B cell (primary cell): ENCODE data around the gene SCNM1. TPM values are rescaled to one million over a fixed set of nuclear protein-coding genes. Genes with fewer than 3 reads are reported as not detected.

Experiments used
- ATAC-seq: fragments of 200-7000 bp; cut with Tn5 transposase; one replicate; pipeline ENCODE4 v1.10.0; 2021; ENCODE audit warnings: low read depth, mild to moderate bottlenecking, moderate number of reproducible peaks, moderate library complexity
- CTCF ChIA-PET: fragments of 350-600 bp; sonication (Branson Sonifier 250); formaldehyde crosslinking; loops from one replicate; lab custom pipeline; 2021; ENCODE audit warnings: antibody characterized with exemption, inconsistent platforms; lab: Charles Lee
- POLR2A ChIA-PET: fragments of 350-600 bp; sonication (Branson Sonifier 250); formaldehyde crosslinking; loops from one replicate; lab custom pipeline; 2021; ENCODE audit warnings: antibody characterized with exemption; lab: Charles Lee
- DNase-seq: peaks from one replicate; pipeline ENCODE4 v3.0.0; 2013
- H2AFZ ChIP-seq: 2 replicates; pipeline ENCODE4 v1.6.1; 2012; ENCODE audit warnings: mild to moderate bottlenecking, low read depth, low read length; ENCODE audit not compliant: insufficient read depth, poor library complexity, severe bottlenecking
- H3K27ac ChIP-seq, 2 donors: 1 replicate in 1 of 2; 2 replicates in 1 of 2; pipeline ENCODE4 v1.5.1; 2012 to 2013; ENCODE audit warnings: low read length in 2 of 2, mild to moderate bottlenecking in 2 of 2, moderate library complexity in 1 of 2
- H3K27me3 ChIP-seq, 4 experiments: fragments of 200-600 bp in 1 of 4; sonication (generic) in 1 of 4; replicated peaks in 1 of 4; 1 replicate in 2 of 4; 2 replicates in 2 of 4; pipeline versions ENCODE4 v1.6.1 to v1.7.0; 2013 to 2016; ENCODE audit warnings: low read length in 3 of 4, mild to moderate bottlenecking in 2 of 4, mixed read lengths in 1 of 4, moderate library complexity in 1 of 4; ENCODE audit not compliant: insufficient read depth in 4 of 4, control insufficient read depth in 3 of 4; ENCODE audit errors: control extremely low read depth in 1 of 4
- H3K36me3 ChIP-seq, 2 experiments: replicated peaks in 1 of 2; 1 replicate in 1 of 2; 2 replicates in 1 of 2; pipeline versions ENCODE4 v1.6.1 to v1.7.1; 2013; ENCODE audit warnings: low read length in 1 of 2; ENCODE audit not compliant: insufficient read depth in 2 of 2, control insufficient read depth in 1 of 2; ENCODE audit errors: control extremely low read depth in 1 of 2, extremely low read depth in 1 of 2
- H3K4me1 ChIP-seq, 2 donors: fragments of 200-600 bp in 1 of 2; sonication (generic) in 1 of 2; 1 replicate in 1 of 2; 2 replicates in 1 of 2; pipeline versions ENCODE4 v1.5.1 to v1.6.1; 2013 to 2017; ENCODE audit warnings: low read length in 2 of 2; ENCODE audit not compliant: control insufficient read depth in 2 of 2, insufficient read depth in 2 of 2
- H3K4me2 ChIP-seq: replicated peaks from 2 replicates; pipeline ENCODE3; 2012; ENCODE audit warnings: mild to moderate bottlenecking, low read depth, low read length; ENCODE audit not compliant: poor library complexity, severe bottlenecking
- H3K4me3 ChIP-seq, 5 experiments: fragments of 200-600 bp in 1 of 5; sonication (generic) in 1 of 5; 1 replicate in 3 of 5; 2 replicates in 2 of 5; pipeline versions ENCODE4 v1.5.1 to v1.7.0; 2011 to 2016; ENCODE audit warnings: low read length in 4 of 5, mild to moderate bottlenecking in 4 of 5, low read depth in 2 of 5, control low read depth in 1 of 5, moderate library complexity in 1 of 5; ENCODE audit not compliant: insufficient read depth in 1 of 5; ENCODE audit errors: control extremely low read depth in 1 of 5, extremely low read depth in 1 of 5
- H3K79me2 ChIP-seq: fragments of 200-600 bp; sonication (generic); one replicate; pipeline ENCODE4 v1.6.0; 2016; ENCODE audit warnings: low read length; ENCODE audit not compliant: control insufficient read depth, insufficient read depth
- H3K9ac ChIP-seq: fragments of 200-600 bp; sonication (generic); 2 replicates; pipeline ENCODE4 v1.6.1; 2017; ENCODE audit warnings: mild to moderate bottlenecking, low read length, moderate library complexity
- H3K9me3 ChIP-seq, 3 donors: one replicate each; pipeline versions ENCODE4 v1.6.1 to v1.7.1; 2013; ENCODE audit warnings: low read length in 2 of 3; ENCODE audit not compliant: control insufficient read depth in 2 of 3, insufficient read depth in 1 of 3; ENCODE audit errors: control extremely low read depth in 1 of 3
- H4K20me1 ChIP-seq: 2 replicates; pipeline ENCODE4 v1.6.0; 2012; ENCODE audit warnings: mild to moderate bottlenecking, low read length; ENCODE audit not compliant: insufficient read depth, control insufficient read depth, poor library complexity, severe bottlenecking
- H3K27ac Mint-ChIP-seq: one replicate; pipeline ENCODE4 v1.8.0; 2021; ENCODE audit warnings: mixed read lengths
- H3K27me3 Mint-ChIP-seq: one replicate; pipeline ENCODE4 v1.8.0; 2021; ENCODE audit warnings: mixed read lengths
- H3K4me1 Mint-ChIP-seq: one replicate; pipeline ENCODE4 v1.8.0; 2021; ENCODE audit warnings: mixed read lengths
- H3K4me3 Mint-ChIP-seq: one replicate; pipeline ENCODE4 v1.8.0; 2021; ENCODE audit warnings: mixed read lengths
- H3K9me3 Mint-ChIP-seq: one replicate; pipeline ENCODE4 v1.8.0; 2022; ENCODE audit warnings: mixed read lengths; ENCODE audit not compliant: insufficient read depth
- EZH2 ChIP-seq: IDR thresholded peaks from 2 replicates; pipeline ENCODE4 v1.6.1; 2012; ENCODE audit warnings: borderline replicate concordance, low read depth, mild to moderate bottlenecking, moderate library complexity, low read length; ENCODE audit not compliant: insufficient read depth, poor library complexity, severe bottlenecking
- WGBS: methylation state at CpG from one replicate; pipeline ENCODE4 v1.1.5; 2013; ENCODE audit warnings: missing lambda C conversion rate; ENCODE audit not compliant: insufficient coverage; 5-methylcytosine and 5-hydroxymethylcytosine counted together
- intact Hi-C: fragments of 100-400 bp; cut with micrococcal nuclease; formaldehyde crosslinking; loops from one replicate; pipeline ENCODE4 v1.10.0; 2022
- polyA plus RNA-seq: library from polyadenylated mRNA; depleted of rRNA; stranded (reverse); fragments of >200 nt; gene quantifications from 2 replicates; pipeline ENCODE4 v1.2.3, GENCODE V29; 2012
- total RNA-seq, 2 donors: library from RNA; stranded (reverse); fragments of 120-200 nt in 1 of 2; gene quantifications; 1 replicate in 1 of 2; 2 replicates in 1 of 2; pipeline versions ENCODE4 v1.2.3 to v1.2.4, GENCODE V29; 2013 to 2022
- TF ChIP-seq, protein P1 (sequence below): fragments of 200-600 bp; IDR thresholded peaks from one replicate; pipeline ENCODE4 v1.8.0; 2022; ENCODE audit warnings: antibody characterized with exemption, mild to moderate bottlenecking

SCNM1 gene
- total and polyA plus RNA-seq, 2 donors (not counting 1 experiment from before 2014, with no cell fraction given), result 46.5 to 53.6 TPM

DNA sequence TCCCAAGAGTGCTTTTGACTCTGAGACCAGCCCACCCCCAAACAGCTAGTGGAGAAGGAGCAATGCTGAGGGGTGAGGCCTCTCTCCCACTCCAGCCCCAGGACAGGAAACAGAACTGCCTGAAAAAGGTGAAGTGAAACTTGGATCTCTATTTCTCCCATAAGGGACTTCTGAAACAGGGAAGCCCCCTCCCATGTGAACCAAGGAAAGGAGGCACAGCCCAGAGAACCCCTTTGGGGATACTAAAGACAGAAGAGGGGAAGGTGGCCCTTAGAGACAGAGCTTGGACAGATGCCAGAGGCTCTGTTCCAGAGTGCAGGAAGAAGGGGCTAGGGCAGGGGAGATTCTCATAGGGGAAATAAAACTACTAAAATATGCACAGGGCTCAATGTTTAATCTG lies 6.6 kb upstream of the SCNM1 start:
- H3K27ac ChIP-seq, result peak overlapping the region in 1 of 2 donors; percentile 79
- CTCF ChIA-PET, result interaction anchor here (6.0 to 9.6 kb wide), 2 partner anchors 60 to 134 kb away, joined by 58 to 227 read pairs; no protein-coding TSS in a partner anchor
- peaks cover 30 to 38% of the 10 kb centered on the region in 2 donors for H3K4me1 ChIP-seq

DNA sequence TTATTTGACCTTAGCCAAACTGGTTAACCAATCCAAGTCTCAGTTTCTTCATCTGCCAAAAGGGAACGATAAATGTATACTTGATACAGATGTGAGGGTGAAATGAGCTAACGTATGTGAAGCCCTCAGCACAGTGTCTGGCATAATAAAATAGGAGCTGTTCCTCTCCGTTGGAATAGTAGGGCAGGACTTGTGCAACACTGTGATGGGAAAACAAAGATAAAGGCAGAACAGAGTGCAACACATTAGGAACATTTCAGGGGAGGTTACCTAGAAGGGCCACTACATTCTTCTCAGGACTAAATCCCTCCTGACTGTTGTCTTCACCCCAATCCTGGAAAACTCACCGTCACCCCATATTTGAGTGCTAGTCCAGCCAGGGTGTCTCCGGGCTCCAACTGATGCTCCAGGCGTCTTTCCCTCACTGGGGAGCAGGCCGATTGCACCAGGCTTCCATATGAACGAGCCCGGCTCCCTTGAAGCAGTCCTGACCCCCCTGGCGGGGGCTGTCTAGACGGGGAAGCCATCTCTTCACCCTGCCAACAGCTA lies 1.1 kb upstream of the SCNM1 start:
- intact Hi-C loops, result loop anchor here (1.0 to 10.0 kb wide), 9 partner anchors 9 to 680 kb away; partner anchors contain the start of genes CTSS, PIP5K1A, PRUNE1 and PSMD4
- no peaks in the 10 kb centered on the region for H3K9me3 Mint-ChIP-seq
- peak overlapping the region; percentile 82 for H3K9ac ChIP-seq
- 85% methylated on average over 8 of the region's 11 CpGs for WGBS
- DNase-seq (no peak), ATAC-seq (no peak)
- peak overlapping the region; percentile 91 for H3K4me2 ChIP-seq
- H3K4me1 Mint-ChIP-seq, result peaks cover 39% of the 10 kb centered on the region
- TF ChIP-seq, protein P1, sequence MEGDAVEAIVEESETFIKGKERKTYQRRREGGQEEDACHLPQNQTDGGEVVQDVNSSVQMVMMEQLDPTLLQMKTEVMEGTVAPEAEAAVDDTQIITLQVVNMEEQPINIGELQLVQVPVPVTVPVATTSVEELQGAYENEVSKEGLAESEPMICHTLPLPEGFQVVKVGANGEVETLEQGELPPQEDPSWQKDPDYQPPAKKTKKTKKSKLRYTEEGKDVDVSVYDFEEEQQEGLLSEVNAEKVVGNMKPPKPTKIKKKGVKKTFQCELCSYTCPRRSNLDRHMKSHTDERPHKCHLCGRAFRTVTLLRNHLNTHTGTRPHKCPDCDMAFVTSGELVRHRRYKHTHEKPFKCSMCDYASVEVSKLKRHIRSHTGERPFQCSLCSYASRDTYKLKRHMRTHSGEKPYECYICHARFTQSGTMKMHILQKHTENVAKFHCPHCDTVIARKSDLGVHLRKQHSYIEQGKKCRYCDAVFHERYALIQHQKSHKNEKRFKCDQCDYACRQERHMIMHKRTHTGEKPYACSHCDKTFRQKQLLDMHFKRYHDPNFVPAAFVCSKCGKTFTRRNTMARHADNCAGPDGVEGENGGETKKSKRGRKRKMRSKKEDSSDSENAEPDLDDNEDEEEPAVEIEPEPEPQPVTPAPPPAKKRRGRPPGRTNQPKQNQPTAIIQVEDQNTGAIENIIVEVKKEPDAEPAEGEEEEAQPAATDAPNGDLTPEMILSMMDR, result no peak
- TF ChIP-seq EZH2, result no peak
- CTCF ChIA-PET, result interaction anchor here (1.0 to 2.6 kb wide), 3 partner anchors 8 to 94 kb away, joined by 3 to 6 read pairs (median 4); partner anchors contain the start of genes GABPB2 and TNFAIP8L2
- peaks cover 24% of the 10 kb centered on the region for H3K79me2 ChIP-seq
- no peak overlapping the region for H3K27ac ChIP-seq
- H3K27me3 ChIP-seq, result no peaks in the 10 kb centered on the region
- POLR2A ChIA-PET, result interaction anchor here (0.7 kb wide), 1 partner anchor 163 kb away, joined by 3 read pairs; the partner anchor contains the start of gene PI4KB
- peaks cover 3 to 31% of the 10 kb centered on the region in 2 experiments for H3K36me3 ChIP-seq
- H3K27ac Mint-ChIP-seq, result peak overlapping the region; percentile 10
- peak overlapping the region in 3 of 5 experiments; percentile 81 to 99 (median 90) for H3K4me3 ChIP-seq
- no peaks in the 10 kb centered on the region for H3K9me3 ChIP-seq
- peak overlapping the region; percentile 92 for H3K4me3 Mint-ChIP-seq
- peaks cover 17 to 23% of the 10 kb centered on the region in 2 donors for H3K4me1 ChIP-seq
- peaks cover 4% of the 10 kb centered on the region for H4K20me1 ChIP-seq
- no peaks in the 10 kb centered on the region for H3K27me3 Mint-ChIP-seq
- no peak overlapping the region for H2AFZ ChIP-seq

More for the DNA sequence above, 6.6 kb upstream of the SCNM1 start:
- Histone ChIP-seq H3K36me3 (peaks cover 1 to 26% of the 10 kb centered on the region in 2 experiments), H4K20me1 (peaks cover 10% of the 10 kb centered on the region), H3K9me3 (no peaks in the 10 kb centered on the region), H3K27me3 (no peaks in the 10 kb centered on the region), H3K79me2 (peaks cover 42% of the 10 kb centered on the region), H2AFZ (no peak overlapping the region), H3K9ac (peak overlapping the region; percentile 4), H3K4me2 (peak overlapping the region; percentile 86), H3K4me3 (no peak overlapping the region)
- TF ChIP-seq, protein P1, result no peak
- TF ChIP-seq EZH2, result no peak
- no peaks in the 10 kb centered on the region for H3K9me3 Mint-ChIP-seq
- POLR2A ChIA-PET, result no interaction called here
- peaks cover 50% of the 10 kb centered on the region for H3K4me1 Mint-ChIP-seq
- no peaks in the 10 kb centered on the region for H3K27me3 Mint-ChIP-seq
- peak overlapping the region; percentile 47 for H3K4me3 Mint-ChIP-seq
- ATAC-seq, result no peak
- peak overlapping the region; percentile 97 for H3K27ac Mint-ChIP-seq
- no peak for DNase-seq
- intact Hi-C loops, result no loop called here
